Lower leg skin (tissue), 3 donors: ENCODE results near the gene HSPA9.

Source experiments
- CTCF ChIP-seq, 3 donors: fragments of 450-650 bp; IDR thresholded peaks; one replicate each; pipeline ENCODE4 v1.5.1; 2016; ENCODE audit warnings: antibody characterized with exemption in 3 of 3, mild to moderate bottlenecking in 3 of 3, moderate library complexity in 2 of 3
- POLR2A ChIP-seq, 2 donors: fragments of 450-650 bp; IDR thresholded peaks; one replicate each; pipeline ENCODE4 v1.6.1; 2016 to 2017; ENCODE audit warnings: antibody characterized with exemption in 2 of 2, mild to moderate bottlenecking in 1 of 2, moderate library complexity in 1 of 2

GRCh38 chr5:138610918-138611677 is 35.9 kb upstream of the HSPA9 start:
- TF ChIP-seq CTCF (IDR thresholded peaks at IDR 0.05), result no peak
- TF ChIP-seq POLR2A (IDR thresholded peaks at IDR 0.05), result no peak
